ENCODE data around the gene SLC7A14.

The SLC7A14 gene

DNA sequence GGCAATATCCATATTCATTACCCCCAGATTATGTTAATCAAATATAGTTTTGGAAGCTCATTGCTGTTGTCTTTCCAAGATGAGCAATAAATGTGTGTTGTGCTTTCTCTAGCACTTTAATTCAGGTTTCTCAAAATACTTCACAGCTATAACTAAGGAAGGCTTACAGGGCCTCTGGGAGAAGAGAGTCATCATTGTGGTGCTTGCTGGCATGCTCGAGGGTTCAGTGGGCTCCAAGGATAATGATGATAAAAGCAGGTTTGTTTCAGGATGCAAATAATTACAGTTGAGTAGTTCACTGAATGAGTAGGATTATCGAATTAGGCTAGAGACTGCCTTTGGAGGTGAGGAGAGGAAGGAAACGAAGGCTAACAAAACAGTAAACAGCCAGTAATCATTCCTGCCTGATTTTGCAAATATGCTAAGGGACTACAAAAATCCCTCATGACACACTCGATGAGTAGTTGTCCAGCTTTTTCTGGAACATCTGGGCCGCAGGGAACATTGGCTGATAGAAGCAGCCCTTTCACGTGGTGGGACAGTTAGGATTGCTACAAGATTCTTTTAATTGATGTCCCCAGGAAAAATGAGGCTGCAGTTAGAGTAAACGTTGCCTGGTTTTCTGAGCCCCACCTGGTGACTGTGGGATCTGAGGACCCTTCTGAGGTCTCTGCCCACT, 54.1 kb downstream of the SLC7A14 start:
- no peak for DNase-seq (ENCODE audit: low read depth)
- TF ChIP-seq, protein P1, sequence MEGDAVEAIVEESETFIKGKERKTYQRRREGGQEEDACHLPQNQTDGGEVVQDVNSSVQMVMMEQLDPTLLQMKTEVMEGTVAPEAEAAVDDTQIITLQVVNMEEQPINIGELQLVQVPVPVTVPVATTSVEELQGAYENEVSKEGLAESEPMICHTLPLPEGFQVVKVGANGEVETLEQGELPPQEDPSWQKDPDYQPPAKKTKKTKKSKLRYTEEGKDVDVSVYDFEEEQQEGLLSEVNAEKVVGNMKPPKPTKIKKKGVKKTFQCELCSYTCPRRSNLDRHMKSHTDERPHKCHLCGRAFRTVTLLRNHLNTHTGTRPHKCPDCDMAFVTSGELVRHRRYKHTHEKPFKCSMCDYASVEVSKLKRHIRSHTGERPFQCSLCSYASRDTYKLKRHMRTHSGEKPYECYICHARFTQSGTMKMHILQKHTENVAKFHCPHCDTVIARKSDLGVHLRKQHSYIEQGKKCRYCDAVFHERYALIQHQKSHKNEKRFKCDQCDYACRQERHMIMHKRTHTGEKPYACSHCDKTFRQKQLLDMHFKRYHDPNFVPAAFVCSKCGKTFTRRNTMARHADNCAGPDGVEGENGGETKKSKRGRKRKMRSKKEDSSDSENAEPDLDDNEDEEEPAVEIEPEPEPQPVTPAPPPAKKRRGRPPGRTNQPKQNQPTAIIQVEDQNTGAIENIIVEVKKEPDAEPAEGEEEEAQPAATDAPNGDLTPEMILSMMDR (IDR thresholded peaks at IDR 0.05; ENCODE audit: low read depth, low read length), result no peak
- TF ChIP-seq, protein P2, sequence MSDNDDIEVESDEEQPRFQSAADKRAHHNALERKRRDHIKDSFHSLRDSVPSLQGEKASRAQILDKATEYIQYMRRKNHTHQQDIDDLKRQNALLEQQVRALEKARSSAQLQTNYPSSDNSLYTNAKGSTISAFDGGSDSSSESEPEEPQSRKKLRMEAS (IDR thresholded peaks at IDR 0.05; ENCODE audit: low read depth, low read length), result no peak
- TF ChIP-seq POLR2A (IDR thresholded peaks at IDR 0.05; ENCODE audit: extremely low read depth, insufficient read length), result no peak
- no peak for TF ChIP-seq MYC (IDR thresholded peaks at IDR 0.05; ENCODE audit: low read depth, low read length)
- H3K4me3 ChIP-seq (ENCODE audit: low read depth, low read length), result no peak overlapping the region

DNA sequence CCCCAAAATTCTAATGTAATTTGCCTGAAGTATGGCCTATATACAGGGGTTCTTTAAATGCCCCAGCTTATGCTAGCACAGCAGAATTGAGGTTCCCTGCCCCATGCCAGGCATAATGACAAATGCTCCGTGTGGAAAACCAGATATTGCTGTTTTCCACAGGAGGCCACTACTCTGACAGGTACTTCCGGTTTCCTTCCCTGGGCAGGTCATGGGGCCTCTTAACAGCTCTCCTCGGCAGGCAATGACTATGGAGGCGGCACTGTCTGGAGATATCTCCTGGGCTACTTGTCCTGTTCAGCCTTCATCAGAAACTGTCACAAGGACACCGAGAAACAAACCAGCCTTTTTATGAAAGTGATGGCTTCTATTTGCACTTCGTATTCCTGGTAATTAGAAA, 54.8 kb downstream of the SLC7A14 start:
- TF ChIP-seq, protein P2 (IDR thresholded peaks at IDR 0.05; ENCODE audit: low read depth, low read length), result no peak
- TF ChIP-seq, protein P1 (IDR thresholded peaks at IDR 0.05; ENCODE audit: low read depth, low read length), result no peak
- TF ChIP-seq MYC (IDR thresholded peaks at IDR 0.05; ENCODE audit: low read depth, low read length) (no peak), POLR2A (IDR thresholded peaks at IDR 0.05; ENCODE audit: extremely low read depth, insufficient read length) (no peak)
- DNase-seq (ENCODE audit: low read depth), result no peak
- H3K4me3 ChIP-seq (ENCODE audit: low read depth, low read length), result no peak overlapping the region

DNA sequence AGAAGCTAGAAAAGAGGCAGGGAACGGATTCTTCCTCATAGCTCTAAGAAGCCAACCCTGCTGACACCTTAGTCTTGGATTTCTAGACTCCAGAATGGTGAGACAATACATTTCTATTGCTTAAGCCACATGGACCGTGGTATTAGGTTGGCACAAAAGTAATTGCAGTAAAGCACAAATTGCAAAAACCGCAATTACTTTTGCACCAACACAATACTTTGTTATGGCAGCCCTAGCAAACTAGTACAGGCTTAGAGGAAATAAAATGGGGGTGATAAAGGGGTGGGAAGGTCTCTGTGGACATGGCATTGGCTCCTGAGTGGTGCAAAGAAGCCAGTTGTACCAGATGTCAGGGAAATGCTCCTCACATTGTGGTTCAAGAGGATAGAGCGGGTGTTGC, 56.0 kb downstream of the SLC7A14 start:
- DNase-seq (ENCODE audit: low read depth), result no peak
- no peak overlapping the region for H3K4me3 ChIP-seq (ENCODE audit: low read depth, low read length)
- no peak for TF ChIP-seq POLR2A (IDR thresholded peaks at IDR 0.05; ENCODE audit: extremely low read depth, insufficient read length)
- TF ChIP-seq, protein P1 (IDR thresholded peaks at IDR 0.05; ENCODE audit: low read depth, low read length), result no peak
- no peak for TF ChIP-seq MYC (IDR thresholded peaks at IDR 0.05; ENCODE audit: low read depth, low read length)
- TF ChIP-seq, protein P2 (IDR thresholded peaks at IDR 0.05; ENCODE audit: low read depth, low read length), result no peak

DNA sequence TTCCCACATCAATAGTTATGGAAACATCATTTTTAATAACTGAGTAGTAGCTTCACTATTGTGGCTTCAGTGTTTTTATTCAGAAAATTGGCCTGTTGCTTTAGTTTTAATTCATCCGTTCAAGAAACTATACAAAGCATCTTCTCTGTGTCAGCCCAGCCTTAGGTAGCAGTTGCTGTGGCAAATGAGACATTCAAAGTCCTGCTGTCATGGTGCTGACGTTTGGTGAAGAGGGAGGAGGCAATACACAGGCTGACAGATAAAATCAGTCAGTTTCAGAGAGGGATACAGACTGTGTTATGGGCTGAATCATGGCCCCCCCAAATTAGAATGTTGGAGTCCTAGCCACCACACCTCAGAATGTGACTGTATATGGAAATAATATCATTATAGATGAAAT, 56.5 kb downstream of the SLC7A14 start:
- DNase-seq (ENCODE audit: low read depth), result no peak

DNA sequence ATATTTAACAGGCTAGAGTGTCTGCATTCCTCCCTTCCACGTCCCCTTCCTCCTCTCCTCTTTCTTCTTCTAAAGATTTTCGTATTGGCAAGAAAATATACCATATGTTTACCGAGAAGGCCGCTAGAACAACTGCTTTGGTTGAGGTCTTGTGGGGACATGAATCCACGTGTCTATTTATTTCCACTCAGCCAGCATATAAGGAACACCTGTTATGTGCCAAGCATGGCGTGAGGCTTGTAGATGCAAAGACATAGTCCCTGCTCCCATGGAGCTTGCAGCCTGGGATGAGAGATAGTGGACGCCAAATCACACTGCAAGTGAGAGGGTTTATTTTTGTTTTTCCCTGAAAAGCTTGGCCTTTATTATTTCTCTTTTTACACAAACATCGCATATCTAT, 57.1 kb downstream of the SLC7A14 start:
- TF ChIP-seq, protein P1 (IDR thresholded peaks at IDR 0.05; ENCODE audit: low read depth, low read length), result no peak
- no peak for TF ChIP-seq POLR2A (IDR thresholded peaks at IDR 0.05; ENCODE audit: extremely low read depth, insufficient read length)
- DNase-seq (ENCODE audit: low read depth), result no peak
- H3K4me3 ChIP-seq (ENCODE audit: low read depth, low read length), result no peak overlapping the region

More for the DNA sequence above, 56.5 kb downstream of the SLC7A14 start:
- TF ChIP-seq MYC (IDR thresholded peaks at IDR 0.05; ENCODE audit: low read depth, low read length), result no peak
- H3K4me3 ChIP-seq (ENCODE audit: low read depth, low read length), result no peak overlapping the region

DNA sequence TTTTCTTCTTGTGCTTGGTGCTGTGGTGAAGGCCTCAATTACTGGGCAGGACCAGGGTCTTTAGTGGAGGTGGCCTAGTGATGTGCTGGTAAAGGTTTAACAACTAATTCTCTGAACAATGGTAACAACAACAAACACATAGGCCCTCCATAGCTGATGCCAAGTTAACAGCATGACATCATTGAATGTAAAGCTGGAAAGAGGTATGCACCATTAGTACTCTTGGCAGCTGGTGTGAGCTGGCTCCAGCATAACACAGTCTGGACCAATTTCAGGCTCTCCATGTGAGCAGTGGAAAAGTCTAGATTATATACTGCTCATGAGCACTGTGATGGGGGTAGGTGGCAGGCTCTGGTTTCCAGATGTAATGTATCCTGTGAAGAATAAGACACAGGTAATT, 61.8 kb downstream of the SLC7A14 start:
- DNase-seq (ENCODE audit: low read depth), result no peak
- TF ChIP-seq MYC (IDR thresholded peaks at IDR 0.05; ENCODE audit: low read depth, low read length) (no peak), POLR2A (IDR thresholded peaks at IDR 0.05; ENCODE audit: extremely low read depth, insufficient read length) (no peak)
- TF ChIP-seq, protein P1 (IDR thresholded peaks at IDR 0.05; ENCODE audit: low read depth, low read length), result no peak
- TF ChIP-seq, protein P2 (IDR thresholded peaks at IDR 0.05; ENCODE audit: low read depth, low read length), result no peak
- H3K4me3 ChIP-seq (ENCODE audit: low read depth, low read length), result no peak overlapping the region

Measured in NB4 (cell line).